SIG-M5 treated with dmso at 0.1 percent for 504 hours (cell line): Measurements from ENCODE around the gene CCDC183.
"Not testable (repeated sequence)": the region's sequence is repeated elsewhere in the genome, so short reads cannot be mapped to it uniquely, and the experiment has no call there.

Source experiments
- DNase-seq: peaks from one replicate; lab custom pipeline; 2025; ENCODE audit not compliant: unreplicated experiment; lab: John Stamatoyannopoulos, UW

The CCDC183 gene

GRCh38 chr9:136760424-136760823 is 35.7 kb upstream of the CCDC183 start:
- DNase-seq = no peak

GRCh38 chr9:136760834-136761544 is 35.1 kb upstream of the CCDC183 start:
- DNase-seq = peak; percentile 75

GRCh38 chr9:136761545-136761981 is 34.6 kb upstream of the CCDC183 start:
- DNase-seq = no peak

- DNase-seq = no peak
Observed at GRCh38 chr9:136762221-136762691, 33.9 kb upstream of the CCDC183 start.

GRCh38 chr9:136762915-136763648 is 33.1 kb upstream of the CCDC183 start:
- no peak for DNase-seq

GRCh38 chr9:136763649-136764035 is 32.5 kb upstream of the CCDC183 start:
- DNase-seq = no peak

- DNase-seq = no peak
Observed at GRCh38 chr9:136764301-136764891, 31.7 kb upstream of the CCDC183 start, which contains the start of gene LCN15. Gene LCN15, minus strand, starts transcription at chr9:136764518. Its CDS starts 30 bp downstream, at chr9:136764488.

- no peak for DNase-seq
Observed at GRCh38 chr9:136765041-136765440, 31.1 kb upstream of the CCDC183 start.

- DNase-seq = not testable (repeated sequence)
Observed at GRCh38 chr9:136765745-136766409, 30.3 kb upstream of the CCDC183 start.

GRCh38 chr9:136766410-136767120 is 29.6 kb upstream of the CCDC183 start:
- peak; percentile 32 for DNase-seq

- DNase-seq = no peak
Observed at GRCh38 chr9:136769710-136770191, 26.4 kb upstream of the CCDC183 start.

- DNase-seq = no peak
Observed at GRCh38 chr9:136771907-136772415, 24.2 kb upstream of the CCDC183 start.

GRCh38 chr9:136773386-136774044 is 22.6 kb upstream of the CCDC183 start:
- DNase-seq = no peak

GRCh38 chr9:136774416-136775045 is 21.6 kb upstream of the CCDC183 start:
- no peak for DNase-seq

GRCh38 chr9:136775191-136775590 is 20.9 kb upstream of the CCDC183 start:
- DNase-seq = no peak

GRCh38 chr9:136776947-136777346 is 19.2 kb upstream of the CCDC183 start:
- DNase-seq = no peak

- DNase-seq = no peak
Observed at GRCh38 chr9:136777359-136777758, 18.8 kb upstream of the CCDC183 start.

GRCh38 chr9:136779808-136780207 is 16.3 kb upstream of the CCDC183 start:
- DNase-seq = no peak

GRCh38 chr9:136782452-136782851 is 13.7 kb upstream of the CCDC183 start:
- no peak for DNase-seq
